Peyer's patch (tissue), 4 donors: ENCODE data around the gene ZSWIM1.

ENCODE experiments used
- POLR2A ChIP-seq, 2 donors: fragments of 450-650 bp; IDR thresholded peaks; one replicate each; pipeline ENCODE4 v1.5.1; 2017; ENCODE audit warnings: antibody characterized with exemption in 2 of 2, mild to moderate bottlenecking in 2 of 2, moderate library complexity in 2 of 2
- TF ChIP-seq, protein P1 (sequence below), 6 experiments: fragments of 450-650 bp in 4 of 6; fragments of 200-600 bp in 2 of 6; sonication (generic) in 1 of 6; IDR thresholded peaks; one replicate each; pipeline ENCODE4 v1.5.1; 2017 to 2019; ENCODE audit warnings: antibody characterized with exemption in 6 of 6, mild to moderate bottlenecking in 3 of 6, moderate library complexity in 1 of 6

DNA sequence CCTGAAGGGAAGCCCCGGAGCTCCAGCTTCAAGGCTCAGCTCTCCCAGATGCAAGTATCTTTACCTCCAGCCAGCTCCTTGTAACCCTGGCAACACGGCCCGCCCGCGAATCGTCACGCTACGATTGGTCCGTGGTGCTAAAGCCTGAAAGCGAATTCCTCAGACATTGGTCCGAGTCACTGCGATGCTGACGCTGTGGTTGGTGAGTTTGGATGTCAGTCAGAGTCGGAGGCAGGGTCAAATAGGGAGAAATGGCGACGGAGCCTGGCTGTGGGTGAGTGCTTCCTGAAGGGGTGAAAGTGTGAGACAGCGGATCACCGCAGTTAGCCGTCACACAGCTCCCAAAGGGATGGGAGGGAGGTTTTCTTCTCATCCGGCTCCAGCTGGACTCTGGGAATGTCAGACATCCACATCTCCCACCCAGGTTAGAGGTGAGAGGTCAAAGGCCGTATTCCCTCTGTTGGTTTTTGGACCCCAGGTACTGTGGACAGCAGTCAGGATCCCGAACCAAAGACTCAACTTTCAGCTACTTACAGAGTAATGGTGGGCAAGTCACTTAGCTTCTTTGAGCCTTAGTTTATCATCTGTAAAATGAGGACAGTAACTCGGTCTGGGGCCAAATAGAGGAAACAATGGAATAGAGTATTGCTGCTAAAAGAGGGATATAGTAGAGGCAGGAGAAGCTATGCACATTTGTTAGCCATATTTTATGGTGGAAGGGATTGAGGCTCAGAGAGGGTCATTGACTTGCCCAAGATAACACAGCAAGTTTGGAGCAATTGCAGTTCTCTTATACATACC, at the start of gene ZSWIM1:
- TF ChIP-seq, protein P1, sequence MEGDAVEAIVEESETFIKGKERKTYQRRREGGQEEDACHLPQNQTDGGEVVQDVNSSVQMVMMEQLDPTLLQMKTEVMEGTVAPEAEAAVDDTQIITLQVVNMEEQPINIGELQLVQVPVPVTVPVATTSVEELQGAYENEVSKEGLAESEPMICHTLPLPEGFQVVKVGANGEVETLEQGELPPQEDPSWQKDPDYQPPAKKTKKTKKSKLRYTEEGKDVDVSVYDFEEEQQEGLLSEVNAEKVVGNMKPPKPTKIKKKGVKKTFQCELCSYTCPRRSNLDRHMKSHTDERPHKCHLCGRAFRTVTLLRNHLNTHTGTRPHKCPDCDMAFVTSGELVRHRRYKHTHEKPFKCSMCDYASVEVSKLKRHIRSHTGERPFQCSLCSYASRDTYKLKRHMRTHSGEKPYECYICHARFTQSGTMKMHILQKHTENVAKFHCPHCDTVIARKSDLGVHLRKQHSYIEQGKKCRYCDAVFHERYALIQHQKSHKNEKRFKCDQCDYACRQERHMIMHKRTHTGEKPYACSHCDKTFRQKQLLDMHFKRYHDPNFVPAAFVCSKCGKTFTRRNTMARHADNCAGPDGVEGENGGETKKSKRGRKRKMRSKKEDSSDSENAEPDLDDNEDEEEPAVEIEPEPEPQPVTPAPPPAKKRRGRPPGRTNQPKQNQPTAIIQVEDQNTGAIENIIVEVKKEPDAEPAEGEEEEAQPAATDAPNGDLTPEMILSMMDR (IDR thresholded peaks at IDR 0.05) = no peak
- peak; percentile 41 to 58 for TF ChIP-seq POLR2A (IDR thresholded peaks at IDR 0.05)
